PC-9 (cell line): ENCODE measurements around the gene IL5.

Experiments used
- EZH2 ChIP-seq: fragments of 200-600 bp; sonication (generic); IDR thresholded peaks from 2 replicates; pipeline ENCODE4 v1.8.0; 2017; ENCODE audit warnings: antibody characterized with exemption, low read depth
- TF ChIP-seq, protein P1 (sequence below): fragments of 200-600 bp; sonication (generic); conservative IDR thresholded peaks from 2 replicates; pipeline ENCODE4 v1.6.1; 2017; ENCODE audit warnings: mixed run types, antibody characterized with exemption, mild to moderate bottlenecking, moderate library complexity

GRCh38 chr5:132498152-132498551 lies 45.2 kb downstream of the IL5 start:
- TF ChIP-seq, protein P1, sequence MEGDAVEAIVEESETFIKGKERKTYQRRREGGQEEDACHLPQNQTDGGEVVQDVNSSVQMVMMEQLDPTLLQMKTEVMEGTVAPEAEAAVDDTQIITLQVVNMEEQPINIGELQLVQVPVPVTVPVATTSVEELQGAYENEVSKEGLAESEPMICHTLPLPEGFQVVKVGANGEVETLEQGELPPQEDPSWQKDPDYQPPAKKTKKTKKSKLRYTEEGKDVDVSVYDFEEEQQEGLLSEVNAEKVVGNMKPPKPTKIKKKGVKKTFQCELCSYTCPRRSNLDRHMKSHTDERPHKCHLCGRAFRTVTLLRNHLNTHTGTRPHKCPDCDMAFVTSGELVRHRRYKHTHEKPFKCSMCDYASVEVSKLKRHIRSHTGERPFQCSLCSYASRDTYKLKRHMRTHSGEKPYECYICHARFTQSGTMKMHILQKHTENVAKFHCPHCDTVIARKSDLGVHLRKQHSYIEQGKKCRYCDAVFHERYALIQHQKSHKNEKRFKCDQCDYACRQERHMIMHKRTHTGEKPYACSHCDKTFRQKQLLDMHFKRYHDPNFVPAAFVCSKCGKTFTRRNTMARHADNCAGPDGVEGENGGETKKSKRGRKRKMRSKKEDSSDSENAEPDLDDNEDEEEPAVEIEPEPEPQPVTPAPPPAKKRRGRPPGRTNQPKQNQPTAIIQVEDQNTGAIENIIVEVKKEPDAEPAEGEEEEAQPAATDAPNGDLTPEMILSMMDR = no peak
- TF ChIP-seq EZH2 = no peak
